ENCODE results near the gene BMPR2.
"Not testable (repeated sequence)": the region's sequence is repeated elsewhere in the genome, so short reads cannot be mapped to it uniquely, and the experiment has no call there.

Gene BMPR2

GRCh38 chr2:202542142-202542541 lies 166.0 kb downstream of the BMPR2 start:
- DNase-seq = no peak

GRCh38 chr2:202545523-202545922 lies 169.4 kb downstream of the BMPR2 start:
- DNase-seq = no peak

- DNase-seq = no peak
Measured at GRCh38 chr2:202545931-202546330, 169.8 kb downstream of the BMPR2 start.

GRCh38 chr2:202546499-202547141 lies 170.5 kb downstream of the BMPR2 start:
- DNase-seq = not testable (repeated sequence)

DNA sequence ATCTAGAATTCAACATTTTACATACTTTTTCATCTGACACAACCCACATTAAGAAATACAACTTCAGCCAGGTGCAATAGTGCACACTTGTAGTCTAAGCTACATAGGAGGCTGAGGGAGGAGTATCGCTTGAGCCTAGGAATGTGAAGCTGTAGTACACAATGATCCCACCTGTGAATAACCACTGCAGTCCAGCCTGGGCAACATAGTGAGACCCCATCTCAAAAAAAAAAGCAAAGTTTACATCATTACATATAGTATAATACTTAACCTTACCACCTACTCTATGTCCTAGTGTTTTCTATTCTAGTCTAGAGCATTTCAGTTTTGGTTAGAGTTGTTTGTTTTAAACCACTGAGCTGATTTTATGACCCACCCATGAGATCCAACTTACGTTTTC lies 172.1 kb downstream of the BMPR2 start:
- DNase-seq = no peak

- not testable (repeated sequence) for DNase-seq
Measured at GRCh38 chr2:202551000-202551399, 174.9 kb downstream of the BMPR2 start.

DNA sequence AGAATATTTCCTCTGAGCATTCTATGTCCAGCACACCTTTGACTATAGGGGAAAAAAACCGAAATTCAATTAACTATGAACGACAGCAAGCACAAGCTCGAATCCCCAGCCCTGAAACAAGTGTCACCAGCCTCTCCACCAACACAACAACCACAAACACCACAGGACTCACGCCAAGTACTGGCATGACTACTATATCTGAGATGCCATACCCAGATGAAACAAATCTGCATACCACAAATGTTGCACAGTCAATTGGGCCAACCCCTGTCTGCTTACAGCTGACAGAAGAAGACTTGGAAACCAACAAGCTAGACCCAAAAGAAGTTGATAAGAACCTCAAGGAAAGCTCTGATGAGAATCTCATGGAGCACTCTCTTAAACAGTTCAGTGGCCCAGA lies 179.2 kb downstream of the BMPR2 start:
- DNase-seq = no peak

GRCh38 chr2:202560200-202560599 lies 184.1 kb downstream of the BMPR2 start:
- DNase-seq = no peak

- DNase-seq = no peak
Measured at GRCh38 chr2:202564226-202564625, 188.1 kb downstream of the BMPR2 start.

- no peak for DNase-seq
Measured at GRCh38 chr2:202566286-202566685, 190.2 kb downstream of the BMPR2 start.

- no peak for DNase-seq
Measured at GRCh38 chr2:202574541-202574940, 198.4 kb downstream of the BMPR2 start.

DNA sequence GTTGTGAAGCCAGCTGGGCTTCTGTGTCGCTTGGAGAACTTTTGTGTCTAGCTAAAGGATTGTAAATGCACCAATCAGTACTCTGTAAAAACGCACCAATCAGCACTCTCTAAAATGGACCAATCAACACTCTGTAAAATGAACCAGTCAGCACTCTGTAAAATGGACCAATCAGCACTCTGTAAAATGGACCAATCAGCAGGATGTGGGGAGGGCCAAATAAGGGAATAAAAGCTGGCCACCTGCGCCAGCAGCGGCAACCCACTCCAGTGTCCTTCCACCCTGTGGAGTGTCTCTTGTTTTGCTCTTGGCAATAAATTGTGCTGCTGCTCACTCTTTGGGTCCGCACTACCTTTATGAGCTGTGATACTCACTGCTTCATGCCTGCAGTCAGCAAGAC lies 199.1 kb downstream of the BMPR2 start:
- not testable (repeated sequence) for DNase-seq

DNA sequence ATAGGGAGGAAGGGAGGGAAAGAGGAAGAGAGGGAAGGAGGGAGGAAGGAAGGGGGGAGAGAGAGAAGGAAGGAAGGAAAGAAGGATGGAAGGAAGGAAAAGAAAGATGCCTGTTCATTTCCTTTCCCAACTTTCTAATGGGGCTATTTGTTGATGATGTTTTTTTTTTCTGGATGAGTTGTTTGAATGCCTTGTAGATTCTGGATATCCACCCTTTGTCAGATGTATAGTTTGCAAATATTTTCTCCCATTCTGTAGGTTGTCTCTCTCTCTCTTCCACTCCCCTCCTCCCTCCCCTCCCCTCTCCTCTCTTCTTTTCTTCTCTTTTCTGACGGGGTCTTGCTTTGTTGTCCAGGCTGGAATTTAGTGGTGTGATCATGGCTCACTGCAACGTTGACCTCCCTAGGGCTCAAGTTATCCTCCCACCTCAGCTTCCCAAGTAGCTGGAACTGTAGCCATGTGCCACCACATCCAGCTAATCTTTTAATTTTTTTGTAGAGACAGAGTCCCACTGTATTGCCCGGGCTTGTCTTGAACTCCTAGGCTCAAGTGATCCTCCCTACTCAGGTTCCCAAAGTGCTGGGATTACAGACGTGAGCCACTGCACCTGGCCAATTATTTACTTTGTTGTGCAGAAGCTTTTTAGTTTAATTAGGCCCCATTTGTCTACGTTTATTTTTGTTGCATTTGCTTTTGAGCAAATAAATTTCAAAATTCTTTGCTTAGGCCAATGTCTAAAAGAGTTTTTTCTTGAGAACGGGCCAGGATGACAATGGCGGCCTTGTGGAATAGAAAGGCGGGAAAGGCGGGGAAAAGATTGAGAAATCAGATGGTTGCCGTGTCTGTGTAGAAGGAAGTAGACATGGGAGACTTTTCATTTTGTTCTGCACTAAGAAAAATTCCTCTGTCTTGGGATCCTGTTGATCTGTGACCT lies 201.4 kb downstream of the BMPR2 start:
- DNase-seq = peak; percentile 32

DNA sequence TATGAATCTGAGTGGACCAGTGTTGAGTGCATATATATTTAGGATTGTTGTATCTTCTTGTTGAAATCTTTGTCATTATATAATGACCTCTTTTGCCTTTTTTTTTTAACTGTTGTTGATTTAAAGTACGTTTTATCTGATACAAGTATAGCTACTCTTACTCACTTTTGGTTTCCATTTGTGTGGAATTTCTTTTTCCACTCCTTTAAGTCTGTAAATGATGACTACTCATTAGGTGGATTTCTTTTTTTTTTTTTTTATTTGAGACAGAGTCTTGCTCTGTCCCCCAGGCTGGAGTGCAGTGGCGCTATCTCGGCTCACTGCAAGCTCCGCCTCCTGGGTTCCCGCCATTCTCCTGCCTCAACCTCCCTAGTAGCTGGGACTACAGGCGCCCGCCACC lies 206.7 kb downstream of the BMPR2 start:
- DNase-seq = not testable (repeated sequence)

DNA sequence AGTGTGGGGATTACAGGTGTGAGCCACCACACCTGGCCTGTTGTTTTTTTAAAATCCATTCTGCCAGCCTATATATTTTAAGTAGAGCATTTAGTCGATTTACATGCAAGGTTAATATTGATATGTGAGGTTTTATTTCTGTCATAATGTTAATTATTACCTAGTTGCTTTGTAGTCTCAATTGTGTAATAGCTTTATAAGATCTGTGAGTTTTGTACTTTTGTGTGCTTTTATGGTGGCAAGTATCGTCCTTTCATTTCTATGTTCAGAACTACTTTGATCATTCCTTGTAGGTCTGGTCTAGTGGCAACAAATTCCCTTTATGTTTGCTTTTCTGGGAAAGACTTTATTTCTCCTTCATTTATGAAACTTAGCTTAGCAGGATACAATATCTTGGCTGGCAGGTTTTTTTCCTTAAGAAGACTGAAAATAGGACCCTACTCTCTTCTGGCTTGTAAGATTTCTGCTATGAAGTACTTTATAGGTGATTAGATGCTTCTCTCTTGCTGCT lies 207.6 kb downstream of the BMPR2 start:
- no peak for DNase-seq

- DNase-seq = peak; percentile 71
Measured at GRCh38 chr2:202588647-202589581, 212.8 kb downstream of the BMPR2 start.

GRCh38 chr2:202589582-202589949 lies 213.4 kb downstream of the BMPR2 start:
- no peak for DNase-seq

- DNase-seq = no peak
Measured at GRCh38 chr2:202592566-202592965, 216.4 kb downstream of the BMPR2 start.

- no peak for DNase-seq
Measured at GRCh38 chr2:202599105-202599504, 223.0 kb downstream of the BMPR2 start.

- DNase-seq = no peak
Measured at GRCh38 chr2:202599911-202600310, 223.8 kb downstream of the BMPR2 start.

DNA sequence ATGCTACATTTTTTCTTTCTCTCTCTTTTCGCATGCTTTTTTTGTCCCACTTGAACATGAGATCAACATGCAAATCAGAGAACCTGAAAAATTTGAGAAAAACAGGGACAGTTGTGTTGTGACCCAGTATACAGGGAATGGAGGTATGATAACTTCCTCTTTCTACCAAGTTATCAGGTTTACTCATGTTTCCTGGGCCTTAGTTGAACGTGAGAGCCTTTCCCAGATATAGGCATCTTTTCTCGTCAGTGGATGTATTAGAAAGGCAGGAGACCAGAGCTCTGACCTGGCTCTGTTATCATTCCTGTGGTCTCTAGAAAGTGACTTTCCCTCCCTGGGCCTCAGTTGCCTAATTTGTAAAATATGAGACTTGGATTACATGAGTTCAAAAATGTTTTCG lies 228.6 kb downstream of the BMPR2 start:
- DNase-seq = no peak

- no peak for DNase-seq
Measured at GRCh38 chr2:202605174-202605573, 229.0 kb downstream of the BMPR2 start.

Data from NCI-H774 (cell line).